OCI-LY1 (cell line): ENCODE data around the gene SF3B2.

Experiments
- H2AFZ ChIP-seq: fragments of 200-600 bp; sonication (generic), shearing (Covaris generic); 2 replicates; pipeline ENCODE4 v1.6.0; 2014; ENCODE audit warnings: antibody characterized with exemption, mild to moderate bottlenecking, low read length
- H3F3A ChIP-seq: fragments of 200-600 bp; sonication (generic), shearing (Covaris generic); 2 replicates; pipeline ENCODE4 v1.6.0; 2014; ENCODE audit warnings: mild to moderate bottlenecking, antibody characterized with exemption, low read length, moderate library complexity; ENCODE audit not compliant: insufficient read depth
- H3K27ac ChIP-seq: fragments of 200-600 bp; sonication (generic); 2 replicates; pipeline ENCODE4 v1.5.1; 2014; ENCODE audit warnings: low read length, mixed run types, mild to moderate bottlenecking, low read depth; ENCODE audit not compliant: poor library complexity, severe bottlenecking
- H3K27me3 ChIP-seq: fragments of 200-600 bp; sonication (generic); 2 replicates; pipeline ENCODE4 v1.6.0; 2014; ENCODE audit warnings: antibody characterized with exemption, mild to moderate bottlenecking, low read length, moderate library complexity; ENCODE audit not compliant: insufficient read depth
- H3K36me3 ChIP-seq: fragments of 200-600 bp; sonication (generic); 2 replicates; pipeline ENCODE4 v1.6.1; 2014; ENCODE audit warnings: mild to moderate bottlenecking, antibody characterized with exemption, low read length, moderate library complexity, mixed read lengths; ENCODE audit not compliant: insufficient read depth
- H3K4me1 ChIP-seq: fragments of 200-600 bp; sonication (generic); 2 replicates; pipeline ENCODE4 v1.5.1; 2014; ENCODE audit warnings: mild to moderate bottlenecking, low read length, moderate library complexity; ENCODE audit not compliant: insufficient read depth, severe bottlenecking
- H3K4me2 ChIP-seq: fragments of 200-600 bp; sonication (generic), shearing (Covaris generic); 2 replicates; pipeline ENCODE4 v1.6.1; 2014; ENCODE audit warnings: low read length
- H3K4me3 ChIP-seq: fragments of 200-600 bp; sonication (generic); 2 replicates; pipeline ENCODE4 v1.5.1; 2014; ENCODE audit warnings: low read length, low read depth, mild to moderate bottlenecking, mixed read lengths; ENCODE audit not compliant: poor library complexity, severe bottlenecking
- H3K79me2 ChIP-seq: fragments of 200-600 bp; shearing (Covaris generic); 2 replicates; pipeline ENCODE4 v1.6.1; 2016; ENCODE audit warnings: mixed run types, low read length, mixed read lengths; ENCODE audit not compliant: insufficient read depth
- H3K9ac ChIP-seq: fragments of 200-600 bp; sonication (generic), shearing (Covaris generic); 2 replicates; pipeline ENCODE4 v1.6.1; 2014; ENCODE audit warnings: mild to moderate bottlenecking, low read length, mixed read lengths
- H3K9me2 ChIP-seq: fragments of 200-600 bp; sonication (generic), shearing (Covaris generic); 2 replicates; pipeline ENCODE4 v1.6.1; 2014; ENCODE audit warnings: low read depth, mild to moderate bottlenecking, low read length, mixed read lengths
- H3K9me3 ChIP-seq: fragments of 200-600 bp; shearing (Covaris generic); 2 replicates; pipeline ENCODE4 v1.6.1; 2014; ENCODE audit warnings: low read length, mixed read lengths
- H4K20me1 ChIP-seq: fragments of 200-600 bp; sonication (generic), shearing (Covaris generic); 2 replicates; pipeline ENCODE4 v1.6.0; 2016; ENCODE audit warnings: mild to moderate bottlenecking, low read length; ENCODE audit not compliant: insufficient read depth
- CTCF ChIP-seq: fragments of 200-600 bp; sonication (generic), shearing (Covaris generic); IDR thresholded peaks from 2 replicates; pipeline ENCODE4 v1.5.1; 2017; ENCODE audit warnings: mild to moderate bottlenecking, antibody characterized with exemption, low read length, moderate library complexity, mixed read lengths
- EZH2 ChIP-seq: fragments of 200-600 bp; sonication (generic), shearing (Covaris generic); IDR thresholded peaks from 2 replicates; pipeline ENCODE4 v1.8.0; 2017; ENCODE audit warnings: borderline replicate concordance, mixed run types, mild to moderate bottlenecking, antibody characterized with exemption, low read length, moderate library complexity, mixed read lengths

The SF3B2 gene

GRCh38 chr11:66072518-66072917 is 20.4 kb downstream of the SF3B2 start:
- H3K27ac ChIP-seq, result peak overlapping the region; percentile 81
- peaks cover 11% of the 10 kb centered on the region; the same call in 1 of the 2 replicates for H3F3A ChIP-seq
- H3K36me3 ChIP-seq, result peaks cover 60% of the 10 kb centered on the region
- H3K4me2 ChIP-seq, result peak overlapping the region; percentile 78
- no peaks in the 10 kb centered on the region for H3K9me2 ChIP-seq
- no peaks in the 10 kb centered on the region for H3K9me3 ChIP-seq
- no peak overlapping the region for H2AFZ ChIP-seq
- H3K9ac ChIP-seq, result peak overlapping the region; percentile 91; the same call in 1 of the 2 replicates
- H3K4me1 ChIP-seq, result peaks cover 58% of the 10 kb centered on the region
- TF ChIP-seq EZH2 (no peak), CTCF (no peak)
- no peaks in the 10 kb centered on the region for H4K20me1 ChIP-seq
- H3K79me2 ChIP-seq, result peaks cover 35% of the 10 kb centered on the region
- H3K4me3 ChIP-seq, result peak overlapping the region; percentile 89
- H3K27me3 ChIP-seq, result no peaks in the 10 kb centered on the region

- Histone ChIP-seq H3K27me3 (no peaks in the 10 kb centered on the region), H3K4me2 (no peak overlapping the region), H3K79me2 (peaks cover 40% of the 10 kb centered on the region), H2AFZ (no peak overlapping the region), H4K20me1 (no peaks in the 10 kb centered on the region), H3K4me3 (no peak overlapping the region), H3K36me3 (peaks cover 48% of the 10 kb centered on the region), H3K9ac (no peak overlapping the region), H3K9me3 (no peaks in the 10 kb centered on the region), H3K27ac (peak overlapping the region; percentile 81), H3F3A (peaks cover 7% of the 10 kb centered on the region; the same call in 1 of the 2 replicates), H3K4me1 (peaks cover 64% of the 10 kb centered on the region), H3K9me2 (no peaks in the 10 kb centered on the region)
- no peak for TF ChIP-seq EZH2
Measured at GRCh38 chr11:66073669-66074068, 21.5 kb downstream of the SF3B2 start.

- no peaks in the 10 kb centered on the region for H4K20me1 ChIP-seq
- H3K9me3 ChIP-seq, result no peaks in the 10 kb centered on the region
- H3K79me2 ChIP-seq, result peaks cover 44% of the 10 kb centered on the region
- no peak overlapping the region for H3K9ac ChIP-seq
- no peak for TF ChIP-seq EZH2
- no peak for TF ChIP-seq CTCF
- no peak overlapping the region for H2AFZ ChIP-seq
- peaks cover 42% of the 10 kb centered on the region for H3K36me3 ChIP-seq
- H3K4me1 ChIP-seq, result peaks cover 69% of the 10 kb centered on the region
- no peak overlapping the region for H3K4me3 ChIP-seq
- H3K27me3 ChIP-seq, result no peaks in the 10 kb centered on the region
- H3K4me2 ChIP-seq, result no peak overlapping the region
- H3K27ac ChIP-seq, result no peak overlapping the region
- 0 out of 2 replicates have a peak, but pooled peaks cover 4% of the 10 kb centered on the region for H3F3A ChIP-seq
- no peaks in the 10 kb centered on the region for H3K9me2 ChIP-seq
Measured at GRCh38 chr11:66075273-66075672, 23.1 kb downstream of the SF3B2 start.

GRCh38 chr11:66076561-66076960 is 24.4 kb downstream of the SF3B2 start:
- no peak overlapping the region for H3K4me2 ChIP-seq
- H3K27ac ChIP-seq, result peak overlapping the region; percentile 96
- TF ChIP-seq EZH2 (no peak), CTCF (no peak)
- H2AFZ ChIP-seq, result no peak overlapping the region
- H3K79me2 ChIP-seq, result peaks cover 37% of the 10 kb centered on the region
- H3K9me3 ChIP-seq, result no peaks in the 10 kb centered on the region
- peaks cover 76% of the 10 kb centered on the region for H3K4me1 ChIP-seq
- no peaks in the 10 kb centered on the region for H4K20me1 ChIP-seq
- no peaks in the 10 kb centered on the region for H3K9me2 ChIP-seq
- H3K27me3 ChIP-seq, result no peaks in the 10 kb centered on the region
- 0 out of 2 replicates have a peak, but pooled peaks cover 5% of the 10 kb centered on the region for H3F3A ChIP-seq
- H3K9ac ChIP-seq, result no peak overlapping the region
- no peak overlapping the region for H3K4me3 ChIP-seq
- peaks cover 42% of the 10 kb centered on the region for H3K36me3 ChIP-seq
